Panc1 (cell line): Measurements from ENCODE around the gene CEL.

Experiments used
- POLR2AphosphoS5 ChIP-seq: IDR thresholded peaks from 2 replicates; pipeline ENCODE4 v1.6.1; 2012; ENCODE audit warnings: mild to moderate bottlenecking, low read depth, low read length, moderate library complexity
- SIN3A ChIP-seq: IDR thresholded peaks from 2 replicates; pipeline ENCODE4 v1.6.1; 2012; ENCODE audit warnings: low read depth, mild to moderate bottlenecking, low read length, moderate library complexity, borderline replicate concordance; ENCODE audit not compliant: insufficient read depth
- TCF7L2 ChIP-seq: IDR thresholded peaks from 2 replicates; pipeline ENCODE4 v1.6.1; 2011; ENCODE audit warnings: mild to moderate bottlenecking, low read depth, low read length, inconsistent platforms
- TF ChIP-seq, protein P1 (sequence below): fragments of 450-650 bp; IDR thresholded peaks from 2 replicates; pipeline ENCODE4 v1.5.1; 2017; ENCODE audit warnings: mild to moderate bottlenecking
- TF ChIP-seq, protein P2 (sequence below), 2 experiments: IDR thresholded peaks; 2 replicates each; pipeline ENCODE4 v1.6.1; 2011 to 2012; ENCODE audit warnings: low read depth in 2 of 2, control low read depth in 1 of 2, low read length in 1 of 2, mild to moderate bottlenecking in 1 of 2, moderate library complexity in 1 of 2; ENCODE audit not compliant: insufficient read depth in 1 of 2

DNA sequence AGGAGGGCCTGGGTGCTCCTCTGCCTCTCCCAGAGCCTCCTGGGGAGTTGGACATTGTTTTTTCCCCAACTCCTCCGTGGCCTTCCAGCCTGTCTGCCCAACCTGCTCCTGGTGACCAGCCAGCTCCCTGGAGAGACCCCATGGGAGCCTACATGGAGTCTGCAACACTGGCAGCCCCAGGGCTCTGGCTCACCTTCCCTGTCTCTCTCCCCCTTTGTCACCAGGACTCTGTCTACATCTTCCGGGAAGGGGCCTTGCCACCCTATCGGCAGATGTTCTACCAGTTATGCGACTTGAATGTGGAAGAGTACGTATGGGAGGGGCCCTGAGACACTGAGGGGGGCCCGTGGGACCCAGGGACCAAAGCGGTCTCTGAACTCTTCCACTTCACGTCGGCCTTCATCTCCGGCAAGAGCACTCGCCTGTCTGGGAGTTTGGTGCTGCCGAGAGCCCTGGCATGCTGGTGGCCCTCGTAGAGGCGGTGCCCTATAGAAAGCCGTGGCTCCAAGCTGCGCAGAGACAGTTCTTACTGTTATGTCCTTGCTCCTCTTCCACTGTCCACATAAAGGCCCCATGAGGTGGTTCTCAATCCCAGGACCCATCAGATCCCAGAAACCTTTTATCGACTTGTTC is 5.9 kb upstream of the CEL start:
- TF ChIP-seq, protein P1, sequence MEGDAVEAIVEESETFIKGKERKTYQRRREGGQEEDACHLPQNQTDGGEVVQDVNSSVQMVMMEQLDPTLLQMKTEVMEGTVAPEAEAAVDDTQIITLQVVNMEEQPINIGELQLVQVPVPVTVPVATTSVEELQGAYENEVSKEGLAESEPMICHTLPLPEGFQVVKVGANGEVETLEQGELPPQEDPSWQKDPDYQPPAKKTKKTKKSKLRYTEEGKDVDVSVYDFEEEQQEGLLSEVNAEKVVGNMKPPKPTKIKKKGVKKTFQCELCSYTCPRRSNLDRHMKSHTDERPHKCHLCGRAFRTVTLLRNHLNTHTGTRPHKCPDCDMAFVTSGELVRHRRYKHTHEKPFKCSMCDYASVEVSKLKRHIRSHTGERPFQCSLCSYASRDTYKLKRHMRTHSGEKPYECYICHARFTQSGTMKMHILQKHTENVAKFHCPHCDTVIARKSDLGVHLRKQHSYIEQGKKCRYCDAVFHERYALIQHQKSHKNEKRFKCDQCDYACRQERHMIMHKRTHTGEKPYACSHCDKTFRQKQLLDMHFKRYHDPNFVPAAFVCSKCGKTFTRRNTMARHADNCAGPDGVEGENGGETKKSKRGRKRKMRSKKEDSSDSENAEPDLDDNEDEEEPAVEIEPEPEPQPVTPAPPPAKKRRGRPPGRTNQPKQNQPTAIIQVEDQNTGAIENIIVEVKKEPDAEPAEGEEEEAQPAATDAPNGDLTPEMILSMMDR, result no peak
- TF ChIP-seq POLR2AphosphoS5 (no peak), TCF7L2 (no peak), SIN3A (no peak)
- TF ChIP-seq, protein P2, sequence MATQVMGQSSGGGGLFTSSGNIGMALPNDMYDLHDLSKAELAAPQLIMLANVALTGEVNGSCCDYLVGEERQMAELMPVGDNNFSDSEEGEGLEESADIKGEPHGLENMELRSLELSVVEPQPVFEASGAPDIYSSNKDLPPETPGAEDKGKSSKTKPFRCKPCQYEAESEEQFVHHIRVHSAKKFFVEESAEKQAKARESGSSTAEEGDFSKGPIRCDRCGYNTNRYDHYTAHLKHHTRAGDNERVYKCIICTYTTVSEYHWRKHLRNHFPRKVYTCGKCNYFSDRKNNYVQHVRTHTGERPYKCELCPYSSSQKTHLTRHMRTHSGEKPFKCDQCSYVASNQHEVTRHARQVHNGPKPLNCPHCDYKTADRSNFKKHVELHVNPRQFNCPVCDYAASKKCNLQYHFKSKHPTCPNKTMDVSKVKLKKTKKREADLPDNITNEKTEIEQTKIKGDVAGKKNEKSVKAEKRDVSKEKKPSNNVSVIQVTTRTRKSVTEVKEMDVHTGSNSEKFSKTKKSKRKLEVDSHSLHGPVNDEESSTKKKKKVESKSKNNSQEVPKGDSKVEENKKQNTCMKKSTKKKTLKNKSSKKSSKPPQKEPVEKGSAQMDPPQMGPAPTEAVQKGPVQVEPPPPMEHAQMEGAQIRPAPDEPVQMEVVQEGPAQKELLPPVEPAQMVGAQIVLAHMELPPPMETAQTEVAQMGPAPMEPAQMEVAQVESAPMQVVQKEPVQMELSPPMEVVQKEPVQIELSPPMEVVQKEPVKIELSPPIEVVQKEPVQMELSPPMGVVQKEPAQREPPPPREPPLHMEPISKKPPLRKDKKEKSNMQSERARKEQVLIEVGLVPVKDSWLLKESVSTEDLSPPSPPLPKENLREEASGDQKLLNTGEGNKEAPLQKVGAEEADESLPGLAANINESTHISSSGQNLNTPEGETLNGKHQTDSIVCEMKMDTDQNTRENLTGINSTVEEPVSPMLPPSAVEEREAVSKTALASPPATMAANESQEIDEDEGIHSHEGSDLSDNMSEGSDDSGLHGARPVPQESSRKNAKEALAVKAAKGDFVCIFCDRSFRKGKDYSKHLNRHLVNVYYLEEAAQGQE (IDR thresholded peaks at IDR 0.05; ENCODE audit: insufficient read depth in 1 of 2, low read depth in 2 of 2, low read length in 1 of 2), result no peak
